Activated CD4-positive, alpha-beta T cell treated with anti-CD3 and anti-CD28 coated beads, Interleukin-2, amount 50 U/mL, for 24 hours (primary cell): ENCODE data around the gene DMD.

ENCODE experiments used
- DNase-seq, 2 donors: peaks; one replicate each; pipeline ENCODE4 v3.0.0-alpha.2; 2020; ENCODE audit warnings: low read depth in 1 of 2, low spot score in 1 of 2

The DMD gene

GRCh38 chrX:31153475-31154047, 2057.8 kb downstream of the DMD start:
- no peak for DNase-seq

- no peak for DNase-seq
Measured at GRCh38 chrX:31147175-31147574, 2064.2 kb downstream of the DMD start.

GRCh38 chrX:31139961-31140360, 2071.4 kb downstream of the DMD start:
- DNase-seq, result no peak

DNA sequence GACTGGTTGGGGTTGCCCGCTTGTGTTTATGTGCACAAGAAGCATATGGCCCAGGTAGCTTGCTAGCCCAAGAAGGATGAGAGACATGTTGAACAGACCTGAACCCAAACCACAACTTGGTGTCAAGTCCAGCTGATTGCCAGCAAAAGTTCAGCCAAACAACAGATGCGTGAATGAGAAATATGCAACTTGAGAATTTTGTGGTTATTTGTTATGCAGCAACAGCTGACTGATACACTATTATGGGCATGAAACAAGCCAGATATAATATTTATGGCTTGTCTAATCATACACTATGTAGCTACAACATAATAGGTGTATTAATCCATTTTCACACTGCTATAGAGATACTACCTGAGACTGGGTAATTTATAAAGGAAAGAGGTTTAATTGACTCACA, 2073.2 kb downstream of the DMD start:
- no peak for DNase-seq

DNA sequence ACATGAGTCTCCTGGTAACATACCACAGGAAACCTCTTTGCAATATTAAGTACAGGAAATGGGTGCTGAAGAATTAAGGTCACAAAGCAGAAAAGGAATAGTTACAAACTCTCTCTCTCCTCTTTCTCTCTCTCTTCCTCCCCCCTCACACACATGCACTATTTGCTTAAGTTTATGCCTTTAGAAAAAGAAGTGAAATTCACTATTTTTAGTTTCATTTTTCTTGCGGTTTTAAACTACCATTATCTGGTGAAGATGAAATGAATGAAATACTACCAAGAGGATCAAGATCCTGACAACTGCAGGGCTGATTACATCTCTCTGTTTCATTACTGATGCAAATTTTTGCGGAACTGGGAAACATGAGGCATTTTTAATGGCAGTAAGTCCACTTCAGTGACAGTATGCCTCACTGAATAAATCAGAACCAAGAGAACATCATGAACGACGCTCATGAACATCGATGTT, 2075.2 kb downstream of the DMD start:
- no peak for DNase-seq

DNA sequence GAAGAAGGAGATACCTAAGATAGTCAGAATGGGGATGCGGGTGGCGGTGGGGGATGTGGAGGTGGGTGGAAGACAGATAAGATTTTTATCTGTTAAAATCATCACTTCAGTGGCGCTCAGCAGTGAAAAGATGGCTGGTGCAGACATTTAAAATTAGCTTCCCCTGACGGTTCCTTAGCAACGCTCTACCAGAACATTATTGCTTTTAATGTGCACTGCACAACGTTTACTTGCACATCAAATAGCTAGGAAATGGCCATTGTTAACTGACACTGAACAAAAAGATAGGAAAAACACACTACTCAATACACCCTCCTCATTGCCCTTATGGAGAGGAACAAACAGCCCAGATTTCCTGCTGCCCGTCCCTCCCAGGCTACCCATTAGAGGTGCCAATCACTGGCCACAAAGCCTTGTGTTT, 2078.5 kb downstream of the DMD start:
- DNase-seq, result no peak

DNA sequence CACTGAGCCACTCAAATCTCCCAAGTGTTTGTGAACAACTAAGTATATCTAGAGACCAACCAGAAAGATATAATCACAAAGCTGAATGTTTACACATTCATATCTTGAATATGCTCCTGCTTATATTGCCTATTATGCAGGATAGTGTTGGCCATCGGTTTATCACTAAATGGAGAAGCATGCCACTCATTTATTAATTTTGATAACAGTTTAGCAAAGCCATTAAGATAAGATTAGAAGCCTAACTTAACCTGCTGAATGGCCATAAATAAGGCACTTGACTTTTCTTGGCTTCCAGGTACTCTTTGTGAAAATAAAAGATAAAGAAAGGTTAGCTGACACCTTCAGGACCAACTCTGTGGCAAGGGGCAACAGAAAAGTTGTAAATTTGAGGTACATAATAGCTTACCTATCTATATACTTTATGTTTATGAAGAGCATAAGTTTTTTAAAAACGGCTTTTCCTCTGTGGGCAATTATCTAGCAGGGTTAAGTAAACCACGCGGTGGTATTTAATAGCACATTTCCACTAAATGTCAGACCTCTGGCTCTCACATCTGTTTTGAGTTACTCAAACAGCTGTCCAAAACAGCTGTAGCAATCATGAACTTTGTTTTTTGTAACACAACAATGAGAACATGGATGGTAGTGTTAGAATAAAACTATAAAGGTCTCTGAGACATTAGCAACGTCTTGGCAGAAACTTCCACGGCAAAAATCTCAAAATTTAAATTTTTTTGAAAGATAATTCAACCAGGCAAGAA, 2080.7 kb downstream of the DMD start:
- DNase-seq, result no peak

DNA sequence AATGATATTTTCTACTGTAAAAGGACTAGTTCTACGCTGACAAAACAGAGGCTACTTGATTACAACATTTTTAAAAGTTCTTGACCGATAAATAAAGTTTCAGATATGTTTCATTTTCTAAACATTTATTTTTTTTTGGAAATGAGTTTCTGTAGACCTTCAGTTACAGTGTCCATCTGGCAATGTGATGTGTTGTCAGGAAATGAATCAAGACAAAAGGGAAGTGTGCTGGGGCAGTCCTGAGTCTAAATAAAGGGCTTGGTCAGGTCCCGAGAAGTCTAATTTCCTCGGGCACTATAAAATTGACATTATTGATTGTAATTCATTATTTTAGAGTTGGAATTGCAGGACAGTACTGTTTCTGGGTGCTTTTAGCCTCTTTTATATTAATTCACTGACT, 2082.5 kb downstream of the DMD start:
- DNase-seq, result no peak

DNA sequence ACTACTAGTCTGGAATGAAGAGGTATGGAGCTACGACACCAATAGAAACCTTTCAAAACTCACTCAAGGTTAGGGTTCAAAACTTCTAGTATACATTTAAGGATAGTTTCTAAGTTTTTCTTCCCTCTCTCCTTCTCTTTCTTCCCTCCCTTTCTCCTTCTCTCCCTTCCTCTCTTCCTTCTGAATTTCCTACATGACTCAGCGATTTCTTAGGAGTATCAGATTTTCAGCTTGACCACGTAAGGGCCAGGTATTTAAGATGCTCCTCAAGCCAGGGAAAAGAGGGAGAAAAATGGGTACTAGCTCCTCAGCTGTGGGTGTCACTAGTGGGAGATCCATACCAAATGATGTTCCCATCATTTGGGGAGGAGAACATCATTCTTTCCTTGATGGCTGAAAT, 2083.6 kb downstream of the DMD start:
- DNase-seq, result no peak

- DNase-seq, result no peak
Measured at GRCh38 chrX:31126205-31126604, 2085.1 kb downstream of the DMD start.

- DNase-seq, result no peak
Measured at GRCh38 chrX:31124536-31124935, 2086.8 kb downstream of the DMD start.

GRCh38 chrX:31123335-31123734, 2088.0 kb downstream of the DMD start:
- no peak for DNase-seq

GRCh38 chrX:31117266-31117665, 2094.1 kb downstream of the DMD start:
- DNase-seq, result no peak

- DNase-seq, result no peak
Measured at GRCh38 chrX:31115398-31115797, 2096.0 kb downstream of the DMD start.

DNA sequence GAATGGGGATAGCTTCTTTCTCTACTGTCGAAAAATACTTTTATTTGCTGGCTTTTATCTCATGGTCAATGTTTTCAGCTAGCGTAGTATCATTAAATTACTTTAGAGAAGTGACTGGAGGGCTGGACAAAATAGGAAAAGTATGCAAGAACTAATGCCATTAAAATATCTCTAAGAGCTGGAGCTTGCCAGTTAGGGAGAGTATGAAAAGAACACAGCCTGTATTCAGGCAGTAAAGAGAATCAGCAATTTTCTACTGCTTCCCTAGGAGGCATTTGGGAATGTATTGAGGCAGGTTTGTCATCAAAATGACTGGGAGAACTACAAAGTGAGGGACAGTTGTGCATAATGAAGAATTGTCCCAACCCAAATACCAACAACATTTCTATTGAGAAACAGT, 2096.5 kb downstream of the DMD start:
- no peak for DNase-seq

DNA sequence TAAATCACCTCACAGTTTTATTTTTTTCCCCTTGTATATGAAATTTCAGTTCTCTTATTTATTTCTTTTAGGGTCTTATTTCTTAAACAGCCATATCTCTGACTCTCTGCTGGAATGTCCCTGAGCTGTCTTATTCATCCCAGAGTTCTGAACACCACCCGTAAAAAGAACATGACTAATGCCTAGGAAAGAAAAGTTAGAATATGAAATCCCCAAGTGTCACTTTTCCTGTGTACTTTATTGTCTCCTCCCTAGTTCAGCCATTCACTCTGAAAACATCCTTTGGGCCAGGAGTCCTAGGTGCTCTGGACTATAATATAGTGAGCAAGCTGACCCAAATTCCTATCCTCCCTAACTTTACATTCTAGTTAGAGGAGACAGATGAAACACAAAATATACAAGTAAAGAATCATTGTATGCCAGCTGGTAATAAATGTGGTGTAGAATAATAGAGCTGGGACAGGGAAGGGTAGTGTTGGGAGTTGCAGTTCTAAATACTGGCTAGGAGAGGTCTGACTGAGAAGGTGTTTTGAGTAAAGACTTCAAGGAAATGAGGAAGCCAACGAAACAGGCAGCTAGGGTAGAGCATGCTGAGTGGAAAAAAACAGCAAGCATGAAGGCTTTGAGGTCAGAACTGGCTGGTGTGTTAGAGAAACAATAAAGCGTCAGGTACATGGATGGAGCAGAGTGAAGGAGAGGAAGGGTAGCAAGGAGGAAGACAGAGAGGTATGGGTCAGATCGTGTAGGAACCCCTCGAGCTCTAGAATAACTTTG, 2098.9 kb downstream of the DMD start:
- no peak for DNase-seq

- DNase-seq, result no peak
Measured at GRCh38 chrX:31110657-31111056, 2100.7 kb downstream of the DMD start.

- DNase-seq, result peak in 1 of 2 donors; percentile 2
Measured at GRCh38 chrX:31099536-31100090, 2111.7 kb downstream of the DMD start.

DNA sequence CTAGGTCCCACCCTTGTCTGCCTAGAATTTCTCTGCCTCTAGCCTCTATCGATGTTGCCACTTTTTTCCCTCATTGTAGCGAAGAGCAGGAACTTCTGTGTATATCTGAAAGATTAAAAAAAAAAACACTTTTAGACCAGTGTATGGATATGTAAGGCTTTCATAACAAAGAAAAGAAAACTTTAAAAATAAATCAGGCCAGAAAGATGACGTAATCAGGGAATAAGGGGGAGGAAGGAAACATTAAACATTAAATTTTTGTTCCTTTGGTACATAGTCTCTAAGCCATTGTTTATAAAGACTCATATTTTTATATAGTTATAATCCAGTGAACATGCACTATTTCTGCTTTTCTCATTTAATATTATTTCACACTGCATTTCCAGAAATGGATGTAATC, 2113.3 kb downstream of the DMD start:
- no peak for DNase-seq

DNA sequence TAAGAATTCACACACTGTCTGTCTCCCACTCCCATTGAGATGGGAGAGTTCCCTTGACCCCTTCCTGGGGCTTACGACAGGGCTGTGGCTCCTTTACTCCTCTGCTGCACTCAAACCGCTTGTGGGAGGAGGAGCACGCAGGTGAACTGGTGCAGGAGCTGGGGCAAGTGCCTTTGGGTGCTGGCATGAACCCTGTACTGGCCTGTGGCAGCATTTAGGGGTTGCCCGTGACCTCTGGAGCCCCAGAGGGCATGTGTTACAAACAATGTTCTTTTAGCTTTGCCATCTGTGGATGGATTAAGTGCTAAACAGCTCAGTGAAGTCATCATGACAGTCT, 2117.7 kb downstream of the DMD start:
- DNase-seq, result no peak

DNA sequence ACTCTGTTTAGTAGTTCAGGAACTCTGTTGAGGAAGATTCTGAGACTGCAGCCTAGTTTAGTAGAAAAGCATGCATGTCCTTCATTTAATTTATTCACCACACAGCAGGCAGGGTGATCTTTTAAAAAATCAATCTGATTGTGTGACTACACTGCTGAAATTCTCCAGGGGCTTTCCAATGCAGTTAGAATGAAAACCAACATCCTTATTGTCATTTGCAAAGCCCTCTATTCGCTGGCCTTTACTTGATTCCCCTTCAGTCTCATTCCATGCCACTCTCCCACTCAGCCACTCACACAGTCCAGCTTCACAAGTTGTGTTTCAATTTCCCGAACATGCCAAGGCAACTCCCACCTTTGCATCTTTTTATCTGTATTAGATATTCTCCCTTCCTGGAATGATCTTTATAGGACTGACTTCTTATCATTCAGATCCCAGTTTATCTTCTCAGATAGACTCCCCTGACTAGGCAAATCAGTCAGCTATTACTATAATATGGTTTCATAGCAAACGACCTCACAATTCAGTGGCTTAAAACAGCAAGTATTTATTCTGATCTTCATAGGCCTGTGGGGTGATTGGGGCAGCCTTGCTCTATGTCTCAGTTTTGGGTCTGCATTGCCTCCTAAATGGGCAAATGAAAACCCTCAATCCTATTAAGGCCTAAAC, 2118.2 kb downstream of the DMD start:
- no peak for DNase-seq
